ENCODE measurements around the gene SLC22A3. TPM values are rescaled to one million over a fixed set of nuclear protein-coding genes. Genes with fewer than 3 reads are reported as not detected.
"Not testable (repeated sequence)": the region's sequence is repeated elsewhere in the genome, so short reads cannot be mapped to it uniquely, and the experiment has no call there.

The SLC22A3 gene
- total RNA-seq, 1 donor from 2014 or later, result 0.54 TPM

DNA sequence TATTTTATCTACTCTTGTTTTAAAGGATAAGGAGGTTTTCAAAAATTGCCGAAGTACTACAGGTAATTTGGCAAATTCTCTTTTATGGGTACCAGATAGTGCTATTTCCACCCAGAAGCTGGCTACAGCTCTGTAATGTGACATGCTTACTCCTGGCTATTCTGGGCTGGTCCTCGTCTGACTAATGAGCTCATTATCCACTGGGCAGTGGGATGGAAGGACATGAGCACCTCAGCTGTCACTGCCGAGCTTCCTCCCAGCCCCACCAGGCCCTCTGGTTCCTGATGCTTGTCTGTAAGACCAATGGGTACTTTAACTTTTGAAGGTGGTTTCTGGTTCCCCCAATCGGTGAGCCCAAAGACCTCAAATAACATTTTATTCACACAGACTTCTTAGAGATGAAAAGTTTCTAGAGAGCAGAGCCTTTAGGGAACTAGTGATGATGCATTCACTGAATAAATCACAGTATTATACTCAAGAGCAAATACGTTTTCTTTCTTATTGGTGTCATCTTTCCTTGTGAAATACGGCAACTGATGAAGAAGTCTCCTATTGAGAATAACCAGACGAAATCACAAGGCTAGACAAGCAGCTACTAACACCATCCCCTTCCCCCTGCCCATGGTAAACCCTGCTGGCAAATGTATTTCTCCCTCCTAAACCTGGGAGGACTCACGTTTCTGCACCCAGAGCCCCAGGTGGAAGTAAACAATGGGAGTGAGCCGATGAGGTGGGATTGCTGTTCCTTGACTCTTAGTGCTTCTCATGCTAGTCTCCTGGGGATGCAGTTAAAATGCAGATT is 80.8 kb downstream of the SLC22A3 start:
- intact Hi-C loops (cut with DNase I), result no loop called here
- no peak for DNase-seq (ENCODE audit: low spot score)

DNA sequence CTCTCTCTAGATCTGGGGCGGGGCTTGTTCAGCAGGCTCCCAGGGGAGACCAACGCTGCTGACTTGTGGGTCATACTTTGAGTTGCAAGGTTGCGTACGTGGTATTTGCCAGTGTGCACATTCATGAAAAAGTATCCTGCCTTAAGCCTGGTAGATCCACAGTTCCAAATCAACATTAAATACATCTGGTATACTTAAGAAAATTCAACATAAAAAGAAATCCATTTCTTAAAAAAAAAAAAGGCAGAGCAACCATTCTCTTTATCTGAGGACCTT is 81.4 kb downstream of the SLC22A3 start:
- intact Hi-C loops (cut with DNase I), result no loop called here
- DNase-seq (ENCODE audit: low spot score), result no peak

DNA sequence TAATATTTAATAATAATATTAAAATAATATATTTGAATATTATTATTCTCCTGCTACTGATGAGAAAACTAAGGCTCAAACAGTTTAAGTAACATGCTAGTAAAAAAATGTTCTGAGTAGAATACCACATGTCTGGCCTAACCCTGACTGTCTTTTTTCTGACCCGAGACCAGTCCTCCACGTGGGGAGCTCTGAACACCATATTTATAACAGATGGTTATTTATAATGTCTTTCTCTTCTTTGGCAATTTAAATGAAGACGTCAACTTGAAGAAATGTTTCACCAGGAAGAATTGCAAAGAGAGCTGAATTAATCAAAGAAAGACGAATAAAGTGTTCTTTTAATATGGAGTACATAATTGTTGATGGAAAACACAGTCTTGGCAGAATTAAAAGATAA is 82.0 kb downstream of the SLC22A3 start:
- no peak for DNase-seq (ENCODE audit: low spot score)
- intact Hi-C loops (cut with DNase I), result no loop called here

DNA sequence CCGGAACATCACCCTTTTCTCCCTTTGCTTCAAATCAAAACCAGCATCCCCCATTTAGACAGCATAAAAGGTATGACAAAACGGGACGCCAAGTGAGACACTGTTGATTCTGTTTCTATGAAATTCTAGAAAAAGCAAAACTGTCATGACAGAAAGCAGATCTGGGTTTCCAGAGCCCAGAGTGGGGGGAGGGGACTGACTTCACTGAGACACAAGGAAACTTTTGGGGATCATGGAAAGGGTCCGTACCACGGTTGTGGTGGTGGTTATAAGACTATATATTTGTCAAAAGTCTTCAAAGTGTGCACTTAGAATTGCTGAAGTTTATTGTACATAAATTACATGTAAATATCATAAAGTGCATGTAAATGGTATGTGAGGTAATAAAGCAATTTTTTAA is 82.6 kb downstream of the SLC22A3 start:
- intact Hi-C loops (cut with DNase I), result no loop called here
- DNase-seq (ENCODE audit: low spot score), result no peak

DNA sequence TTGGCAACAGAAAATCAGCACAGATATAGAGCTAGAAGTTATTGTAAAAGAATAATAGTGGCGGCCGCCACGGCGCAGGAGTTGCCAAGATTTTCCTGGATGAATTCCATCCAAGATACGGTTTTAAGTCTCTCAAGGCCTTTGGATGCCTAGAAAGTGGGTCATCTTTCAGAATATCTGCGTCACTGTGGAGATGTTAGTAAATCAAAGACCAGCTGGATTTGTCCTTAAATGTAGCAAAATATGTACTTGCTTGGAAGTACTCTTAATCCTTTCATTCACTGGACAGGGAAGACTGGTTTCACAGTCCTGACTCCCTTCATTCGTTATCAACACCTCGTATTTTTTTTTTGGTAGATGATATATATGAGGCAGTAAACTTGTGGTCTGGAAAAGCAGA is 83.0 kb downstream of the SLC22A3 start:
- intact Hi-C loops (cut with DNase I), result no loop called here

DNA sequence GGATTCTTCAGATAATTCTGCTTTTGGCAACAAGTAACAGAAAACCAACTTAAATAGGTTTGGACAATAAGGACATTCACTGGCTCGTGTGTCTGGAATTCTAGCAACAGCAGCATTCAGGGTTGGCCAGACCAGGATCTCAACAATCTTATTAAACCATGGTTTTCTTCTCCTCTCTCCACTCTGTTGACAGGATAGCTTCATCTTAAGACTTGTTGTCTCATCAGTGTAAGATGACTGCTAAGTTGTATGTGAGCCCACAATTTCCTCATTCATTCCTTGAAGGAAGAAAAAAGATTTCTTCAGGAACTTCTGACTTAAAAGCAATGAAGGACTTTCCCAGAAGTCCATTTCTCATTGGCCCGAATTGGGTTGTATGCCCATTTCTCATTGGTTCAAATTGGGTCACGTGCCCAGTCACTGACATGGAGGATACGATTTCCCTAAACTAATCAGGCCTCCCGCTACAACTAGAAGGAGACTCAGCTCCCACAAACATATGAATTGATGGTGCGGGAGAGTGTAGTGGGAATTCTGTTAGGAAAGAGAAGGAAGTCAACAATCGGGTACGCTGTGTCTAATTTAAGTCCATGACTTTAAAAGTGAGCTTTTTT is 83.7 kb downstream of the SLC22A3 start:
- no peak for DNase-seq (ENCODE audit: low spot score)
- intact Hi-C loops (cut with DNase I), result no loop called here

More for the DNA sequence above, 83.0 kb downstream of the SLC22A3 start:
- DNase-seq (ENCODE audit: low spot score), result no peak

DNA sequence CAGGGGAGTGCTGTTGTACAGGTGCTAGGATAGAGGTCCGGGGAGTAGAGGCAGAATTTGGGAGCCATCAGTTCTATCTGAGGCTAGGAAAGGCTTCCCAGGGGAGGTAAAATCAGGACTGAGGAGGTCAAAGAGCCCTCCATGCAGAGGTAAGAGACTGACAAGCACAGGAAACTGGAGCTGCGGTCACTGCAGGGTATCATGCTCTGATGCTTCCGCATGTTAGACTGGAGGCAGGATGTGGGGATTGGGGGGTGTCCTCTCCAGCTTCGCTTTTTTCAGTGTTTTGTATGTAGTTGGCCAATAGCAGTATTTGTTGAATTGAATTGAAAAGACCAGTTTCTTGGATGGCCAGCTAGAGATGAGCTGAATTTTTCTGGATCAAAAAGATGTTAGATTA is 87.8 kb downstream of the SLC22A3 start:
- no peak for DNase-seq (ENCODE audit: low spot score)
- intact Hi-C loops (cut with DNase I), result no loop called here

DNA sequence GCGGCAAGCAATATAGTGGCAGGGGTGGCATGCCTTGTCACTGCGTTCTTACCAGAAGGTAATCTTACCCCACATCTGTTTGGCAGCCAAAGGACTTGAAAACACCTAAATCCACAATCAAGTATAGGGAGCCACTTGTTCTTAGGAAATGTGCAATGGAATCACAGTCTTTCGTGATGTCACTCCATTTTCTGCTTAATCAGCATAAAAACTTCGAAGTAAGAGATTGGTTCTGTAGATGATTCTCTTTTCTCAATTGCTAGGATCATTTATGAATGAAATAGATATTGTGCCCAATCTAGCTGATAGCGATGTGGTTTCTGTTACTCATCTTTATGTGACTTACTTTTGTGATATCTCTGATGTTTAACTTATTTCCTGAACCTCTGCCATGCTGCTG is 89.0 kb downstream of the SLC22A3 start:
- intact Hi-C loops (cut with DNase I), result no loop called here
- DNase-seq (ENCODE audit: low spot score), result no peak

DNA sequence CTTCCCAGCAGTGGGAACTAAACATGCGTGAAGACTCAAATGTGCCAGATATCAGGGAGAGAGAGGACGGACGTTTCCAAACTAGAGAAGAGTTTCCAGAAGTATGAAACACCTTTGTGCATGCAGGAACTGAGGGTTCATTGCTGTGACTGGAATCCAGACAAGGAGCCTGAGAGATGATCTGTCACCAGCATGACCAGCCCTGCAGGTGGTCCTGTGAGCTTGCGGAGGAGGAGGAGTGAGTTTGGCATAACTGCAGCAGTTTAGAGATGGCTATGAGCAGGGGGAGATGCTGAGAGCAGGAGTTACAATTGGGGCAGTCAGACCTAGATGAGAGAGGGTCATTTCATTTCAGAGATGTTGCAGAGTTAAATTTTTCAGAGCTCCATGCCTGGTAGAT is 89.6 kb downstream of the SLC22A3 start:
- intact Hi-C loops (cut with DNase I), result no loop called here
- no peak for DNase-seq (ENCODE audit: low spot score)

DNA sequence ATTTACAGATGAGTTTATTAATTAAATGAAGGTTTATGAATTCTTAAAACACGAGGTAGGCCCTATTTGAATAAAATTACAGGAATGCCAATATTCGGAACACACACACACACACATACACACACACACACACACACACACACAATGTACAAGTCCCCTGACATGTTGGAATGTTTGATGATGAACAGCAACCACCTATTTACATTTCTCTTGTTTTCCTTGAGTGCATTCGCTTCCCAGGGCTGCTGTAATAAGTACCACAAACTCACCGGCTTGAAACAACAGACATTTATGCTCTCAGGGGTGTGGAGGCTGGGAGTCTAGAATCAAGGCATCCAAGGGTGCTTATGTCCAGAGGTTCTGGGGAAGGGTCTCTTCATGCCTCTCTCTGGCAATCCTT is 90.3 kb downstream of the SLC22A3 start:
- intact Hi-C loops (cut with DNase I), result no loop called here
- no peak for DNase-seq (ENCODE audit: low spot score)

DNA sequence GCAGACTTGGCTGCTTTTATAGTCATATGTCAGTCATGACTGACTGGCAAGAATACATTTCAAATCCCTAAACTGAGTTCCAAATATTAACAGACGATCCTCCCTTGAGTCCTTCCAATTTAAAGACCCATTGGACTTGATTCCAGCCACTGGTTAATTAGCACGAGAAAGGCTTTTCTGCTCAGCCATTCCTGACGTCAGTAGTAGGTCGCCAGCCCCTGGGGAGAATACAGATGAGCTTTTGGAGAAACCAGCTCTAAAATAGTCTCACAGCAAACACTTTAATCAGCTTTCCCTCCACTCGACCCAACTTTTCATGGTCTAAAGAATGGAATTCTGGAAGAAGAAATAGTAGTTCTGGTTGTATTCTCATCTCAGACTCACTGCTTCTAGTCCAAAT is 91.6 kb downstream of the SLC22A3 start:
- no peak for DNase-seq (ENCODE audit: low spot score)

DNA sequence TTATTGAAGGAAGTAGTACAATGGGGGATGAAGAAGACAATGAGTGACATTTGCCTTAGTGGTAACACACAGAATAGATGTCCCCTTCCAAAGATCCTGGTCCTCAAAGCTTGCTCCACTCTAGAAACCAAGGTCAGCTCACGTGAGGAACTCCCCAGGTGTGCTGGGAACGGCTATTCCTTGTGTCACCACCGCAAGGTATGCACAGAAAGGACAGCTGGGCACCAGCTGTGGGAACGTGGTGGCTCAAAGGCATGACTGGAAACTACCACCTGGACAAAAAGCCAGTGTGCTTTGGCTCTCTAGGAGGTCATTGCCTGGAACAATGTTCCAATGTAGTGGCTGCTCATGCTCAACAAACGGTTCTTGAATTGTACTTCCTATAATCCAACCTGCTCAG is 94.0 kb downstream of the SLC22A3 start:
- intact Hi-C loops (cut with DNase I), result no loop called here
- no peak for DNase-seq (ENCODE audit: low spot score)

More for the DNA sequence above, 91.6 kb downstream of the SLC22A3 start:
- intact Hi-C loops (cut with DNase I), result no loop called here

DNA sequence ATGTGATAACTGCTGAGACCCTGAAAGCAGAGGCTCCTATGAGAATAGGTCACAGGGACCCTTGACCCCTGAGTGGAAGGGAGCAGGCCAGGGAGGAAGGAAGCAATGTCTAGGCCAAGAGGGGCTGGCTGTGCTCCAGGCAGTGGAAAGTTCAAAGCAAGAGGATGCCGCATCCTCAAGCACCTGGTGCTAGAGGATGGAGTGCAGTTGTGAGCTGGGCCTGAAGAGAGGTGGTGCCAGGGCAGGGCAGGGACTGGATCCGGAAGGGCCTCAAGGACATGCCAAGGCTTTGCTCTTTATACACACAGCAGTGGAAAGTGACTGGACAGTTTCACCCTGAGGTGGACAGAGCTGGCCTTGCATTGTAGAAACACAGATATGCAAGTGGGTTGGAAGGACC is 97.0 kb downstream of the SLC22A3 start:
- no peak for DNase-seq (ENCODE audit: low spot score)
- intact Hi-C loops (cut with DNase I), result no loop called here

DNA sequence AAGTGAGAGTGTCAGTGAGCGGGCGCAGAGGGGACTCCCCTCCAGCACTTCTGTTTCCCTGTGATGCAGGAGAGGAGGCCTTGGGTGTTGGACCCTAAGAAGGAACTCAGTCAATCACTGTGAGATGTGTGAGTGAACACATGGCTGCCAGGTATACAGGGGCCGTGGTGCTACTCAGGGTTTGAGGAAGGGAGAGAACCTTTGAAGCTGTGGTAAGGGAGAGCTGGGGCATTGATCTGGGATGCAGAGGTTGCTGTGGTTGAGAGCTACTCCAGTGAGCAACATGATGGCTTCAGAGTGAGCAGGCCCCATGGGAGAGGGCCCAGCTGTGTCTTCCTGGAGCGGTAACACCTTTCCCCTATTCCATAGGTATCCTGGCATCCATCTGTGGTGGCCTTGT is 99.2 kb downstream of the SLC22A3 start:
- DNase-seq (ENCODE audit: low spot score), result no peak
- intact Hi-C loops (cut with DNase I), result no loop called here

DNA sequence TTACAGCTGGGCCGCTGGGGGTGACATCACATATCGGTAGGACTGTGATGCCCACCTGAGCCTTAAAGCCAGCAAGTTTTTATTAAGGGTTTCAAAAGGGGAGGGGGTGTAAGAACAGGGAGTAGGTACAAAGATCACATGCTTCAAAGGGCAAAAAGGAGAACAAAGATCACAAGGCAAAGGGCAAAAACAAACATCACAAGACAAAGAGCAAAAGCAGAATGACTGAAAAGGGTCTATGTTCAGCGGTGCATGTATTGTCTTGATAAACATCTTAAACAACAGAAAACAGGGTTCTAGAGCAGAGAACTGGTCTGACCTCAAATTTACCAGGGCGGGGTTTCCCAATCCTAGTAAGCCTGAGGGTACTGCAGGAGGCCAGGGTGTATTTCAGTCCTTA is 101.6 kb downstream of the SLC22A3 start:
- DNase-seq (ENCODE audit: low spot score); intact Hi-C loops (cut with DNase I): not testable (repeated sequence)

DNA sequence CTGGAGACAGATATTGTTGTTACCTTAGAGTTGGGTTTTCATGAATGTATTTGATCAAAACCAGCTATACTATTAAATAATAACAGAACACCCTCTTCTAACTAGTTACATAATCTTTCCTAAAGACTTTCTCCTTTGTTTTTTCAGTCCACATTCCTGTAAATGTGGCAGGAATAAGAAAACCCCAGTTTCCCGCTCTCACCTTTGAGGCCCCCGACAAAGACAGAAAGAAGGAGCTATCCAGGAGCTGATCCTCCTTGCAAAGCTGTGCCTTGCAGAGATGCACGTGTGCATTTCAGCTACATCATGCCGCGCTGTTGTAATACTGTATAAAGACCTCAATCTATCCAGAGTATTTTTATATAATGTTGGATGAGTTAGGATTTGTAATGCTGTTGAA is 102.7 kb downstream of the SLC22A3 start:
- intact Hi-C loops (cut with DNase I), result no loop called here
- no peak for DNase-seq (ENCODE audit: low spot score)

DNA sequence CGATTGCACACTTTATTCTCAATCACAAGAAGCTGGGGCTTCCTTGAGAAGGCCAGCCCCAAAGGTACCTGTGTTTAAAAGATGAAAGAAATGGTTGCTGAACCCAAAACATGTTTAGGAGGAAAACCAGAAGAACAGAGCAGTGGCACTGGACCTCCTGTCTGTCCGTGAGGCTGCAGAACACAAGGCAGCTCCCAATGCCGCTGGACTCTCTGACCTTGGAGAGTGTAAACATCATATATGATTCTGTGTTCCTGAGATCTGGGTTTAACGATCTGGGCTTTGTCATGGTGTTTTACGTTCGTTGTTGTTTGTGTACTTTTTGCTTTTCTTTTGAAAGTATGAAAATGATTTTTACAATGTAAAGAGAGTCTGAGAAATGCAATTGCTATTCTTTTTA is 106.1 kb downstream of the SLC22A3 start:
- intact Hi-C loops (cut with DNase I), result no loop called here
- no peak for DNase-seq (ENCODE audit: low spot score)

DNA sequence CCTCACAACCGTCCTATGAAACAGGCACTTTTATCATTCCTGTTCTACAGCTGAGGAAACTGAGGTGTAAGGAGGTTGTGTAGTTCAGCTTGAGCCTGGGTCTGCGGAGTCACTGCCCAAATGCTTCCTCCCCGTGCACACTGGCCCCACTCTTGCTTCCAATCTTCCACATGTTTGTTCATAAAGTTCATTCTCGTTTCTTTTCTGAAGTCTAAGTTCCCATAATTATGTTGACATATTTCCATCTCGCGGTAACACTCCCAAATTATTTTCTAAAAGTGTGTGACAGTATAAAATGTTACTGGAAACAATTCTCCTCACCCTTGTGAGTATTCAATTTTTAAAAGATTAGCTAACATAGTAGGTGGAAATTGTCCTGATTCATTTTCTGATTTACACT is 106.9 kb downstream of the SLC22A3 start:
- no peak for DNase-seq (ENCODE audit: low spot score)
- intact Hi-C loops (cut with DNase I), result loop anchor here (1.0 to 5.0 kb wide), 2 partner anchors 317 to 593 kb away; no protein-coding TSS in a partner anchor

DNA sequence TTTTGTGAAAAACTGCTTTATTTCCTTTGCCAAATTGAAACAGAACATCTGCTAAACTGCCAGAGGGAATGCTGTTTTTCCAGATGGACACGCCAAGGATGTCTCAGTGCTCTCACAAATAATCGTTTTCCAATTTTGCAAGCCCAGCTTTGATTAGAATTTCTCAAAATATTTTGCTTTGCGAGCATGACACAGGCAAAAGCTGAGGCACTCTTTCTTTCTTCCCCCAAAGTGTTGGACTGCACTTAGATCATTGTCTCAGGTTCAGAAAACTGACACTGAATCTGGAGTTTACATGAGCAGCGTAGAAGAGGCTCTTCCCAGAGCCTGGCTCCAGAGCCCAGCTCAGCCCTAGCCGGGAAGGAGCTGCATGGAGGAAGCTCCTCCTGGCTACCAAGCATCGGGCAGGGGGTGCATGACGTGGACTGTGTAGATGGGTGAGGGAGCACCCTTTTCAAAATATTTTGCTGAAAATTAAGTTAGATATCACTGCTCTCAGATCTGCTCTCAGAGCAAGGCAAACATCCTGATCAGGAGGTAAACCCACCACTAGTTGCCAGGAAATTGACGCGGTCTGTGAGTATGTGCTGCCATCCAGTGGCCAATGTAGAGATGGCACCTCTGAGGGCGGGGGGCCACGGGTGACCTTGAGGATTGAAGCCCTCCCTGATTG is 107.5 kb downstream of the SLC22A3 start:
- intact Hi-C loops (cut with DNase I), result loop anchor here (1.0 to 5.0 kb wide), 2 partner anchors 317 to 593 kb away; no protein-coding TSS in a partner anchor
- no peak for DNase-seq (ENCODE audit: low spot score)

DNA sequence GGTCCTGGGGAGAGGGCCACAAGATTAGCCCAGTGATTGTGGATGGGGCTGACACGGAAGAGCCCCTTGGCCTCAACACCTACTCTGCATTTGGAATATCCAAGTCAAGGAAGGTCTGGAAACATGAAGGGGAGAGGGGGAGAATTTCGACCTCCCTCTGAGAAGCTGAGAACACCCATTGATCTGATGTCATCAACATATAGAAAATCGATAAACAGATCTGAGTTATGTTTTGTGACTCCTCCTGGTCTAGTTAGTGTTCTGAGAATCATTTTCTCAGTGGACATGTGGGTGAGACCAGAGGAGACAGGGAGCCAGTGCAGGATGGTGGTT is 108.0 kb downstream of the SLC22A3 start:
- no peak for DNase-seq (ENCODE audit: low spot score)
- intact Hi-C loops (cut with DNase I), result loop anchor here (5.0 kb wide), 1 partner anchor 594 kb away; no protein-coding TSS in a partner anchor

DNA sequence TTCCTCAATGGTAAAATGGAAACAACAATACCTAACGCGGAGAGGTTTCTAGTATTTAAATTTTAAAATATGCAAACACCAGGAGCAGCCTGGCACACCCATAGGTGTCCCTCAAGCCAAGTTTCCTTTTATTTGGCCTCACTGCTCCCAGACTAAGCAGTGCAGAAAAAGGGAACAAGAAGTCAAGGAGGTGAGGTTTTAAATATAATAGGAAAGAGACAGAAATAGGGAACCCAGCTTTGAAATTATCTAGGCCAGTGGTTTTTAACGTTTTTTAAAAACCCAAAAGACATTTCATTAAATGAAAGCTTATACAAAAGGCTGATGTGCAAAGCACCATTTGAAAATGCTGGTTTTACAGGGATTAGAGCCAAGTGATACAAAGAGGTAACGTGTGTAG is 109.6 kb downstream of the SLC22A3 start:
- intact Hi-C loops (cut with DNase I), result loop anchor here (5.0 kb wide), 1 partner anchor 596 kb away; no protein-coding TSS in a partner anchor
- no peak for DNase-seq (ENCODE audit: low spot score)
